NT2/D1 (cell line): ENCODE results near the gene USH1C.

Experiments used
- YY1 ChIP-seq: IDR thresholded peaks from 2 replicates; pipeline ENCODE4 v1.6.1; 2011; ENCODE audit not compliant: insufficient read length, insufficient read depth
- ZNF274 ChIP-seq: IDR thresholded peaks from 2 replicates; pipeline ENCODE4 v1.6.1; 2011; ENCODE audit warnings: mild to moderate bottlenecking, low read depth, low read length

DNA sequence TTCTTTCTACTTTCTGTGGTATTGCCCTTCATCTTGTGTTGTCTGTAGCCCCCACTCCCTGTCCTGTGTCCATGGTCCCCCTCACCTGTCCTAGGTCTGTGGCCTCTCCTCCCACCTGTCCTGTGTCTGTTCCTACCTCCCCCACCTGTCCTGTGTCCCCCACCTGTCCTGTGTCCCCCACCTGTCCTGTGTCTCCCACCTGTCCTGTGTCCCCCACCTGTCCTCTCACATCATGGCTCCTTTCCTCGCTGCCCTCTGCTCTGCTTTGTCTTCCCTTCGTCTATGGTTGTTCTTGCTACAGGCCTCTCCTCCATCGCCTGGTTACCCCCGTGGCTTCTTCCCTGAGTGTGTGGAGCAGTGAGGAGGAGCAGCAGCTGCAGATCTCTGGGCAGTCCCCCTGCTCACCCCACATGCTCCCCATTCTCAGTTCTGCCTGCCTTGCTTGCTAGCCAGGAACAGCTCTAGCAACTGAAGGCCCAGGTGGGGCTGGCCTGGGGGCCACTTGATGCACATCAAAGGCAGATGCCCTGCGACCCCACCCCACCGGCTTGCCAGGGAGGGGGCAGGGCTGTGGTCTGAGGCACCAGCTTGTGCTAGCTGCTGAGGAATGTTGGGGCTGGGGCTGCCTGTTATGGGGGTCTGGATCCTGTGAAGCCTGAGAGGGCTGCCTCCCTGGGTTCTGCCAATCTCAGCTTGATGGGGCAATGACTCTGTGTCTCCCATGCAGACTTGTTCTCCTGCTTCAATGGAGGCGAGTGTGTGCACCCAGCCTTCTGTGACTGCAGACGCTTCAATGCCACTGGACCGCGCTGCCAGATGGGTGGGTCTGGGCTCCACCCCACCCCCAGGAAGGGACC is 8.4 kb upstream of the USH1C start:
- TF ChIP-seq YY1 (no peak), ZNF274 (no peak)
